ENCODE results near the gene CFAP206.

The CFAP206 gene

DNA sequence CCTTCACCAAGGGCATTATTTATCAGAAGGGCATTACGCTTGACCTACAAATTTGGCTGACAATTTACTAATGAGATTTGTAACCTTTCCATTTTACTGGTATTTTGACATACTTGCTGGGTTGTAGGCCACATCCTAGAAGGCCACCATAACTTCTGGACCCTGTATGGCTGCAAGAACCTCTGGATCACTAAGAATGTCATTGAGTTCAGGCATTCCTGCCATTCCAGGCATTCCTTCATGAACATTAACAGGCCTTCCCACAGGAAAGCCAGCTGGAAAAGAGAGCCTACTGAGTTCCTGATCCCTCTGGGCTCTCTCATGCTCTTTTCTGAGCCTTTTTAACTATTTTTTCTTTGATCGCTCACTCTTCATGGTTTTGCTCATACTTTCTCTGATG, 36.6 kb downstream of the CFAP206 start:
- Histone ChIP-seq H3K9ac (ENCODE audit: low read length) (no peak overlapping the region), H3K27me3 (ENCODE audit: low read depth, low read length) (no peaks in the 10 kb centered on the region), H4K20me1 (ENCODE audit: insufficient read depth, low read length) (no peaks in the 10 kb centered on the region), H3K4me2 (ENCODE audit: low read length) (no peak overlapping the region), H3K4me3 (ENCODE audit: low read length) (no peak overlapping the region), H3K9me3 (ENCODE audit: insufficient read depth, low read length) (no peaks in the 10 kb centered on the region), H2AFZ (ENCODE audit: low read depth, low read length) (no peak overlapping the region), H3K27ac (ENCODE audit: low read length) (no peak overlapping the region), H3K4me1 (ENCODE audit: low read length) (no peaks in the 10 kb centered on the region), H3K36me3 (replicated peaks; ENCODE audit: low read depth, low read length) (no peaks in the 10 kb centered on the region), H3K79me2 (ENCODE audit: low read length) (no peaks in the 10 kb centered on the region)
- TF ChIP-seq, protein P1, sequence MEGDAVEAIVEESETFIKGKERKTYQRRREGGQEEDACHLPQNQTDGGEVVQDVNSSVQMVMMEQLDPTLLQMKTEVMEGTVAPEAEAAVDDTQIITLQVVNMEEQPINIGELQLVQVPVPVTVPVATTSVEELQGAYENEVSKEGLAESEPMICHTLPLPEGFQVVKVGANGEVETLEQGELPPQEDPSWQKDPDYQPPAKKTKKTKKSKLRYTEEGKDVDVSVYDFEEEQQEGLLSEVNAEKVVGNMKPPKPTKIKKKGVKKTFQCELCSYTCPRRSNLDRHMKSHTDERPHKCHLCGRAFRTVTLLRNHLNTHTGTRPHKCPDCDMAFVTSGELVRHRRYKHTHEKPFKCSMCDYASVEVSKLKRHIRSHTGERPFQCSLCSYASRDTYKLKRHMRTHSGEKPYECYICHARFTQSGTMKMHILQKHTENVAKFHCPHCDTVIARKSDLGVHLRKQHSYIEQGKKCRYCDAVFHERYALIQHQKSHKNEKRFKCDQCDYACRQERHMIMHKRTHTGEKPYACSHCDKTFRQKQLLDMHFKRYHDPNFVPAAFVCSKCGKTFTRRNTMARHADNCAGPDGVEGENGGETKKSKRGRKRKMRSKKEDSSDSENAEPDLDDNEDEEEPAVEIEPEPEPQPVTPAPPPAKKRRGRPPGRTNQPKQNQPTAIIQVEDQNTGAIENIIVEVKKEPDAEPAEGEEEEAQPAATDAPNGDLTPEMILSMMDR (IDR thresholded peaks at IDR 0.05; ENCODE audit: low read depth, low read length), result no peak

DNA sequence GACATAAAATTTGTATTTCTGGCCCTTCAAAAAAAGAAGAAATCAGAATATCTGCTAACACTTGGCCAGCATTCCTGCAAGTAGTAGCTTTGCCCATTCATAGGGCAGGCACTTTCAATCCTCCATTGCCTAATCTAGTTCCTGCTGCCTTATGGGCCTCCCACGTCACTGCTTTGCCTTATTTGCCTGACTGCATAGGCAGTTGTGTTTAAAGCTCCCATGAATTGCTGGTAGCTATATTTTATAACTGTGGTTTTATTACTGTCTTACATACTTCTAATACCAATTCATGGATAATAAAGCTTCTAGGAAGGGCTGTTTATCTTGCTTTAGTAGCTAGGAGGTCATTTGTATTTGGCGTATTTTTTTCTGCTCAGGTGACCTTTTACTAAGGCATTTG, 57.3 kb downstream of the CFAP206 start:
- TF ChIP-seq, protein P1 (IDR thresholded peaks at IDR 0.05; ENCODE audit: low read depth, low read length), result no peak
- no peak for TF ChIP-seq EZH2phosphoT487 (IDR thresholded peaks at IDR 0.05; ENCODE audit: low read depth)
- Histone ChIP-seq H3K4me2 (ENCODE audit: low read length) (no peak overlapping the region), H3K9me3 (ENCODE audit: insufficient read depth, low read length) (no peaks in the 10 kb centered on the region), H3K79me2 (ENCODE audit: low read length) (no peaks in the 10 kb centered on the region), H3K4me1 (ENCODE audit: low read length) (peaks cover 4% of the 10 kb centered on the region; the same call in 1 of the 2 replicates), H3K9ac (ENCODE audit: low read length) (no peak overlapping the region), H2AFZ (ENCODE audit: low read depth, low read length) (no peak overlapping the region), H3K27ac (ENCODE audit: low read length) (no peak overlapping the region), H3K4me3 (ENCODE audit: low read length) (no peak overlapping the region), H4K20me1 (ENCODE audit: insufficient read depth, low read length) (no peaks in the 10 kb centered on the region), H3K27me3 (ENCODE audit: low read depth, low read length) (no peaks in the 10 kb centered on the region), H3K36me3 (replicated peaks; ENCODE audit: low read depth, low read length) (no peaks in the 10 kb centered on the region)

DNA sequence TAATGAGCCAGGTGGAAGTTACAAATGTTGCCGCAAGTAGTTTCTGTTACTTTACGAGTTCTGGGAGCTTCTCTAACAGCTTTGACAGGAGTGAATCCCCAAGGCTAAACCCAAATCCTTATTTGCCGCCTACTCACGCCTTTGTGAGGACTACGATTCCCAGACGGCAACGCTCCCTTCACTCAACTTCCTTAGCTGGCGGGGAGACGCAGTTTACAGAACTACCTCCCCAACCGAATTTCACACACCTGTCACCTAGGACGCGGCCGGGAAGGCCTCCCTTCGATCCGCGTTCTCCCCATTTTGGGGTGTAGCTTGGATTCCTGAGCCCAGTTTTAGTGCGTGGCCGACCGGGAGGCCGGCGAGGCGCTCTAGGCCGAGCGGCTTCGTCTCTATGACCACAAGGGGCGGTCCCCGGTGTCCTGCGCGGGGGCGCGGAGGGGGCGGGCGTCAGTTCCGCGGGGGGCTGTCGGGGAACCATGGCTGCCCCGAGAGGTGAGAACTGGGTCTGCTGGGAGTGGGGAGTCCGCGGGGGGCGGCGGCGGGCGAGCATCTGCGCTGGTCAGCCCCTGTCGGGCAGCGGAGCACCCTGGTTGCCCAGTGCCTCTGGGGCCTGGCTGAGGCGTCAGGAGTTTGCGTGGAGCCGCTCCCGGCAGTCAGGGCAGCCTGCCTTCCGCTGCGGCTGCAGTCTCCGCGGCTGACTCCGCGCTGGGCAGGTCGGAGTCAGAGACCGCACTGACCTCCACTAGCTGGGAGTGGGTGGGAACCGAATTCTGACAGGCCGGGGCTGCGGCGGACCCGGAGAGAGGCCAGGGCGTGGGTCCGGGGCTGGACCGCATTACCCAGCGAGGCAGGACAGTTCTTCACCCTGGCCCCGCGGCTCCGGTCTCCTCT, 65.0 kb downstream of the CFAP206 start, which contains the start of gene SLC35A1:
Gene SLC35A1 (plus strand): TSS at position 450 of the 894 bp plus-strand sequence. CDS start 30 bp downstream, at position 480.
- Histone ChIP-seq H3K9me3 (ENCODE audit: insufficient read depth, low read length) (no peaks in the 10 kb centered on the region), H4K20me1 (ENCODE audit: insufficient read depth, low read length) (no peaks in the 10 kb centered on the region), H2AFZ (ENCODE audit: low read depth, low read length) (peak within 1 kb of the TSS; percentile 98), H3K36me3 (replicated peaks; ENCODE audit: low read depth, low read length) (no peaks in the 10 kb centered on the region), H3K4me1 (ENCODE audit: low read length) (peaks cover 11% of the 10 kb centered on the region), H3K79me2 (ENCODE audit: low read length) (no peaks in the 10 kb centered on the region), H3K27me3 (ENCODE audit: low read depth, low read length) (no peaks in the 10 kb centered on the region), H3K4me3 (ENCODE audit: low read length) (peak within 1 kb of the TSS; percentile 90), H3K9ac (ENCODE audit: low read length) (peak within 1 kb of the TSS; percentile 85), H3K27ac (ENCODE audit: low read length) (peak within 1 kb of the TSS; percentile 40), H3K4me2 (ENCODE audit: low read length) (peak within 1 kb of the TSS; percentile 86)
- no peak for TF ChIP-seq EZH2phosphoT487 (IDR thresholded peaks at IDR 0.05; ENCODE audit: low read depth)
- TF ChIP-seq, protein P1 (IDR thresholded peaks at IDR 0.05; ENCODE audit: low read depth, low read length), result no peak

DNA sequence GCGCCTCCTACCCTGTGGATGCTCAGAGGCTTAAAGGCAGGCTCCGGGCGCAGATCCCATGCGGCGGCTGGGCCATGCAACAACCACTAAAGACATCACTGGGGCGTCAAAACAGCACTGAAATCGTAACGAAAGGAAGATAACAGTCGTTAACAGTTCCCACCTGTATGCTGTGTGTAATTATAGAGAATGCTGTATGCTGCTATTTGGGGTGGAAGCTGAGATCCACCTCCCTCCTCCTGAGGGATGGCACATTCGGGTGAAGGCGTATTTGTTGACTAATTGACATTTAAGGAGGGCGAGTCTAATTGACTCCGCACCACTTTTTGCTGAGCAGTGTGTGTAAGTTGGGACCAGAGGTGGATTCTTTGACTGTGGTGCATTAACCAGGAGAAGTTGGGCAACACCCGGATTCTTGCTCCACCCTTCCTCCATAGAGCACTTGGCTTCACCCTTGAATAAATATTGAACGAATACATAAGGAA, 65.7 kb downstream of the CFAP206 start:
- peak overlapping the region; percentile 85 for H3K9ac ChIP-seq (ENCODE audit: low read length)
- H3K4me1 ChIP-seq (ENCODE audit: low read length), result peaks cover 11% of the 10 kb centered on the region
- H4K20me1 ChIP-seq (ENCODE audit: insufficient read depth, low read length), result no peaks in the 10 kb centered on the region
- H3K4me2 ChIP-seq (ENCODE audit: low read length), result peak overlapping the region; percentile 86
- no peaks in the 10 kb centered on the region for H3K79me2 ChIP-seq (ENCODE audit: low read length)
- TF ChIP-seq, protein P1 (IDR thresholded peaks at IDR 0.05; ENCODE audit: low read depth, low read length), result no peak
- TF ChIP-seq EZH2phosphoT487 (IDR thresholded peaks at IDR 0.05; ENCODE audit: low read depth), result no peak
- H3K27me3 ChIP-seq (ENCODE audit: low read depth, low read length), result no peaks in the 10 kb centered on the region
- peak overlapping the region; percentile 98 for H2AFZ ChIP-seq (ENCODE audit: low read depth, low read length)
- H3K4me3 ChIP-seq (ENCODE audit: low read length), result peak overlapping the region; percentile 90
- no peaks in the 10 kb centered on the region for H3K9me3 ChIP-seq (ENCODE audit: insufficient read depth, low read length)
- peak overlapping the region; percentile 40; the same call in 1 of the 2 replicates for H3K27ac ChIP-seq (ENCODE audit: low read length)
- H3K36me3 ChIP-seq (replicated peaks; ENCODE audit: low read depth, low read length), result no peaks in the 10 kb centered on the region
